Neural progenitor cell (in vitro differentiated cells): Measurements from ENCODE around the gene TAF4B. TPM values are rescaled to one million over a fixed set of nuclear protein-coding genes. Genes with fewer than 3 reads are reported as not detected.
A peak's percentile ranks its signal among the peaks of the same experiment; 100 is the strongest.

ENCODE experiments used
- DNase-seq: peaks from one replicate; pipeline ENCODE4 v3.0.0-alpha.2; 2016; ENCODE audit warnings: low spot score
- H2AFZ ChIP-seq: fragments of 200-600 bp; sonication (generic); replicated peaks from 2 replicates; pipeline ENCODE4 v1.6.1; 2016; ENCODE audit warnings: antibody characterized with exemption
- H3F3A ChIP-seq: fragments of 200-600 bp; sonication (generic); 2 replicates; pipeline ENCODE4 v1.6.1; 2016; ENCODE audit warnings: antibody characterized with exemption, low read depth
- H3K27ac ChIP-seq: fragments of 200-600 bp; sonication (generic); 2 replicates; pipeline ENCODE4 v1.5.1; 2016; ENCODE audit warnings: mild to moderate bottlenecking
- H3K27me3 ChIP-seq: fragments of 200-600 bp; sonication (generic); 2 replicates; pipeline ENCODE4 v1.6.1; 2016; ENCODE audit warnings: mild to moderate bottlenecking, moderate library complexity
- H3K36me3 ChIP-seq: fragments of 200-600 bp; sonication (generic); 2 replicates; pipeline ENCODE4 v1.5.1; 2016
- H3K4me1 ChIP-seq: fragments of 200-600 bp; sonication (generic); 2 replicates; pipeline ENCODE4 v1.6.1; 2016; ENCODE audit warnings: mixed run types
- H3K4me2 ChIP-seq: fragments of 200-600 bp; sonication (generic); 2 replicates; pipeline ENCODE4 v1.6.1; 2016
- H3K4me3 ChIP-seq: fragments of 200-600 bp; sonication (generic); 2 replicates; pipeline ENCODE4 v1.5.1; 2016
- H3K79me2 ChIP-seq: fragments of 200-600 bp; sonication (generic); 2 replicates; pipeline ENCODE4 v1.6.1; 2016; ENCODE audit warnings: low read depth
- H3K9ac ChIP-seq: fragments of 200-600 bp; sonication (generic); 2 replicates; pipeline ENCODE4 v1.6.1; 2016
- H3K9me3 ChIP-seq: fragments of 200-600 bp; sonication (generic); 2 replicates; pipeline ENCODE4 v1.5.1; 2016; ENCODE audit warnings: low read depth
- H4K20me1 ChIP-seq: fragments of 200-600 bp; sonication (generic); 2 replicates; pipeline ENCODE4 v1.6.1; 2016; ENCODE audit warnings: low read depth
- H3K27ac Mint-ChIP-seq: 3 replicates; pipeline ENCODE4 v1.8.0; 2021; ENCODE audit warnings: mixed read lengths
- H3K27me3 Mint-ChIP-seq: 2 replicates; pipeline ENCODE4 v1.8.0; 2022; ENCODE audit warnings: low read depth, mild to moderate bottlenecking, inconsistent platforms, moderate library complexity, mixed read lengths; ENCODE audit not compliant: insufficient read depth
- H3K36me3 Mint-ChIP-seq: 3 replicates; pipeline ENCODE4 v1.8.0; 2021; ENCODE audit warnings: mixed read lengths
- H3K4me1 Mint-ChIP-seq: 3 replicates; pipeline ENCODE4 v1.8.0; 2021; ENCODE audit warnings: mixed read lengths
- H3K4me3 Mint-ChIP-seq: 3 replicates; pipeline ENCODE4 v1.8.0; 2021; ENCODE audit warnings: mild to moderate bottlenecking, moderate library complexity, mixed read lengths
- H3K9me3 Mint-ChIP-seq: 3 replicates; pipeline ENCODE4 v1.8.0; 2020; ENCODE audit warnings: mixed read lengths
- CTCF ChIP-seq: fragments of 200-600 bp; sonication (generic); IDR thresholded peaks from 2 replicates; pipeline ENCODE4 v1.5.1; 2017; ENCODE audit warnings: antibody characterized with exemption, mild to moderate bottlenecking
- EZH2 ChIP-seq: fragments of 200-600 bp; sonication (generic); IDR thresholded peaks from 2 replicates; pipeline ENCODE4 v1.6.1; 2017; ENCODE audit warnings: antibody characterized with exemption, mild to moderate bottlenecking, moderate library complexity
- EZH2phosphoT487 ChIP-seq: fragments of 200-600 bp; sonication (generic); IDR thresholded peaks from 2 replicates; pipeline ENCODE4 v1.6.1; 2017; ENCODE audit warnings: antibody characterized with exemption
- total RNA-seq: library from RNA; depleted of rRNA; stranded (reverse); fragments of >200 nt; gene quantifications from 2 replicates; pipeline ENCODE4 v1.2.3, GENCODE V29; 2015; ENCODE audit warnings: low replicate concordance

Gene TAF4B
- total RNA-seq, 1 donor from 2014 or later = 6.9 TPM

- H3K36me3 ChIP-seq = no peaks in the 10 kb centered on the region
- H3K27me3 ChIP-seq = no peaks in the 10 kb centered on the region
- no peak for DNase-seq
- H3K79me2 ChIP-seq = no peaks in the 10 kb centered on the region
- no peaks in the 10 kb centered on the region for H3F3A ChIP-seq
- Mint-ChIP-seq H3K36me3 (peaks cover 2% of the 10 kb centered on the region), H3K27me3 (no peaks in the 10 kb centered on the region), H3K4me3 (no peak overlapping the region), H3K4me1 (no peaks in the 10 kb centered on the region), H3K9me3 (peaks cover 14% of the 10 kb centered on the region), H3K27ac (no peak overlapping the region)
- no peak overlapping the region for H3K9ac ChIP-seq
- no peak overlapping the region for H3K27ac ChIP-seq
- H4K20me1 ChIP-seq = no peaks in the 10 kb centered on the region
- no peaks in the 10 kb centered on the region for H3K4me1 ChIP-seq
- no peak overlapping the region for H2AFZ ChIP-seq
- no peak overlapping the region for H3K4me3 ChIP-seq
- TF ChIP-seq EZH2phosphoT487 (no peak), EZH2 (no peak), CTCF (no peak)
- H3K9me3 ChIP-seq = no peaks in the 10 kb centered on the region
- no peak overlapping the region for H3K4me2 ChIP-seq
Observed at GRCh38 chr18:26183395-26184112, 42.7 kb upstream of the TAF4B start.

- H3K9me3 Mint-ChIP-seq = peaks cover 14% of the 10 kb centered on the region
- no peaks in the 10 kb centered on the region for H3K27me3 ChIP-seq
- H3K36me3 Mint-ChIP-seq = peaks cover 2% of the 10 kb centered on the region
- H3K9me3 ChIP-seq = no peaks in the 10 kb centered on the region
- DNase-seq = no peak
- H3K4me1 ChIP-seq = no peaks in the 10 kb centered on the region
- TF ChIP-seq EZH2phosphoT487 = no peak
- peak; percentile 49 for TF ChIP-seq CTCF
- no peak for TF ChIP-seq EZH2
- no peaks in the 10 kb centered on the region for H4K20me1 ChIP-seq
- no peak overlapping the region for H2AFZ ChIP-seq
- no peaks in the 10 kb centered on the region for H3F3A ChIP-seq
- no peaks in the 10 kb centered on the region for H3K27me3 Mint-ChIP-seq
- no peak overlapping the region for H3K27ac ChIP-seq
- H3K4me3 Mint-ChIP-seq = no peak overlapping the region
- H3K27ac Mint-ChIP-seq = no peak overlapping the region
- no peaks in the 10 kb centered on the region for H3K36me3 ChIP-seq
- H3K4me2 ChIP-seq = no peak overlapping the region
- H3K79me2 ChIP-seq = no peaks in the 10 kb centered on the region
- no peak overlapping the region for H3K9ac ChIP-seq
- H3K4me3 ChIP-seq = no peak overlapping the region
- H3K4me1 Mint-ChIP-seq = no peaks in the 10 kb centered on the region
Observed at GRCh38 chr18:26185267-26185666, 41.0 kb upstream of the TAF4B start.

DNA sequence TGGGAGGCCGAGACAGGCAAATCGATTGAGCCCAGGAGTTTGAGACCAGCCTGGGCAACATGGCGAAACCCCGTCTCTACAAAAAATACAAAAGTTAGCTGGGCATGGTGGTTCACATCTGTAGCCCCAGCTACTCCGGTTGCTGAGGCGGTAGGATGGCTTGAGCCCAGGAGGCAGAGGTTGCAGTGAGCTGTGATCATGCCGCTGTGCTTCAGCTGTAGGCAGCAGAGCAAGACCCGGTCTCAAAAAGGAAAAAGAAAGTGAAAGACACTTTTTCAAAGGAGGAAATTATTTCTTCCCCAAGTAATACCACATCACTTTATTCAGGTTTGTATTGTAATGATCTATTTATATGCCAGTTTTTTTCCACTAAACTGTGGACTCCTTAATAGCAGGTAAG is 35.7 kb upstream of the TAF4B start:
- Histone ChIP-seq H3K9ac (no peak overlapping the region), H4K20me1 (no peaks in the 10 kb centered on the region), H3K79me2 (no peaks in the 10 kb centered on the region), H3K9me3 (no peaks in the 10 kb centered on the region), H3K4me3 (no peak overlapping the region), H3K27me3 (no peaks in the 10 kb centered on the region), H3K4me1 (no peaks in the 10 kb centered on the region), H2AFZ (no peak overlapping the region), H3K27ac (no peak overlapping the region), H3K36me3 (no peaks in the 10 kb centered on the region), H3F3A (no peaks in the 10 kb centered on the region), H3K4me2 (no peak overlapping the region)
- Mint-ChIP-seq H3K36me3 (no peaks in the 10 kb centered on the region), H3K27me3 (no peaks in the 10 kb centered on the region), H3K27ac (no peak overlapping the region), H3K9me3 (peaks cover 9% of the 10 kb centered on the region), H3K4me3 (no peak overlapping the region), H3K4me1 (no peaks in the 10 kb centered on the region)
- no peak for DNase-seq
- TF ChIP-seq EZH2 (no peak), CTCF (no peak), EZH2phosphoT487 (no peak)
